ENCODE measurements around the gene SORCS2.

SORCS2 gene

DNA sequence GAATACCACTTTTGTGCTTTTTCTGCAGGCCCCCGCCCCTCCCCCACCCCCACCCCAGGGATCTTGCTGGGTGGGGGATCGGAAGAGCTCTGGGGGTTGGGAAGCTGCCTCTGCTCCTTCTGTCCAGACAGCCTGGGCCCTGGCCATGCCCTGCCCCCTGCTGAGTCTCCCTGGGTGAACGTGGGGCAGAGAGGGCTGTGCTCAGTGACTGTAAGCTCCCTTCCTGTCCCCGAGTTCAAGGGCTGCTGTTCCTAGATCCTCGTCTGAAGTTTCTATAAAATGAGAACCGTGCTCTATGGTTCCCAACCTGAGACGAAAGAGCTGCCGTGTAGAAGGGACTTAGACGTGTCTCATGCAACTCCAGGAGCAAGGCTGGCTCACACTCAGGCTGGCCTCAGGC, 105.0 kb downstream of the SORCS2 start:
- TF ChIP-seq POLR2AphosphoS5 (IDR thresholded peaks at IDR 0.05; ENCODE audit: low read depth, low read length) (no peak), TAF1 (IDR thresholded peaks at IDR 0.05; ENCODE audit: borderline replicate concordance, insufficient read depth, low read length) (no peak), FOXP2 (optimal IDR thresholded peaks at IDR 0.05; ENCODE audit: borderline replicate concordance, extremely low read depth, extremely low read length, insufficient read depth) (no peak), SIN3A (IDR thresholded peaks at IDR 0.05; ENCODE audit: borderline replicate concordance, insufficient read depth, low read length) (no peak)
- TF ChIP-seq, protein P1, sequence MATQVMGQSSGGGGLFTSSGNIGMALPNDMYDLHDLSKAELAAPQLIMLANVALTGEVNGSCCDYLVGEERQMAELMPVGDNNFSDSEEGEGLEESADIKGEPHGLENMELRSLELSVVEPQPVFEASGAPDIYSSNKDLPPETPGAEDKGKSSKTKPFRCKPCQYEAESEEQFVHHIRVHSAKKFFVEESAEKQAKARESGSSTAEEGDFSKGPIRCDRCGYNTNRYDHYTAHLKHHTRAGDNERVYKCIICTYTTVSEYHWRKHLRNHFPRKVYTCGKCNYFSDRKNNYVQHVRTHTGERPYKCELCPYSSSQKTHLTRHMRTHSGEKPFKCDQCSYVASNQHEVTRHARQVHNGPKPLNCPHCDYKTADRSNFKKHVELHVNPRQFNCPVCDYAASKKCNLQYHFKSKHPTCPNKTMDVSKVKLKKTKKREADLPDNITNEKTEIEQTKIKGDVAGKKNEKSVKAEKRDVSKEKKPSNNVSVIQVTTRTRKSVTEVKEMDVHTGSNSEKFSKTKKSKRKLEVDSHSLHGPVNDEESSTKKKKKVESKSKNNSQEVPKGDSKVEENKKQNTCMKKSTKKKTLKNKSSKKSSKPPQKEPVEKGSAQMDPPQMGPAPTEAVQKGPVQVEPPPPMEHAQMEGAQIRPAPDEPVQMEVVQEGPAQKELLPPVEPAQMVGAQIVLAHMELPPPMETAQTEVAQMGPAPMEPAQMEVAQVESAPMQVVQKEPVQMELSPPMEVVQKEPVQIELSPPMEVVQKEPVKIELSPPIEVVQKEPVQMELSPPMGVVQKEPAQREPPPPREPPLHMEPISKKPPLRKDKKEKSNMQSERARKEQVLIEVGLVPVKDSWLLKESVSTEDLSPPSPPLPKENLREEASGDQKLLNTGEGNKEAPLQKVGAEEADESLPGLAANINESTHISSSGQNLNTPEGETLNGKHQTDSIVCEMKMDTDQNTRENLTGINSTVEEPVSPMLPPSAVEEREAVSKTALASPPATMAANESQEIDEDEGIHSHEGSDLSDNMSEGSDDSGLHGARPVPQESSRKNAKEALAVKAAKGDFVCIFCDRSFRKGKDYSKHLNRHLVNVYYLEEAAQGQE (IDR thresholded peaks at IDR 0.05; ENCODE audit: insufficient read depth in 1 of 2, low read depth in 2 of 2, low read length in 2 of 2) = no peak

DNA sequence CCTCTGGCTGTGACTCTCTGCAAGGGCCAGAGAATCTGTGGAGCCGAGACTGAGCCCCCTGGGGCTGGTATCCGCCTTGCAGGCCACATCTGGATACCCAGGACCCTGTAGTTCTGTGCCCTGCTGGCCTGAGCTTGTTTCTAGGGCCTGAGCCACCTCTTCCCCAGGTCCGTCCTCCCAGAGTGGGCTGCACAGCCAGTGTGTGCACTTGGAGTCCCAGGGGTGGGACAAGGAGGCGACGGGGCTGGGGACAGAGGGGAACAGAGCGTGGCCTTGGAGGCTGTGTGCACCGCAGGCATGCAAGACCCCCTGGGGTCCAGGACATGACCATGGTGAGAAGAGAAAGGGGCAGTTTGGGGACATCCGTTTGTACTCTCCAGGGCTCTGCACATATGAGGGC, 105.5 kb downstream of the SORCS2 start:
- TF ChIP-seq FOXP2 (optimal IDR thresholded peaks at IDR 0.05; ENCODE audit: borderline replicate concordance, extremely low read depth, extremely low read length, insufficient read depth) (no peak), SIN3A (IDR thresholded peaks at IDR 0.05; ENCODE audit: borderline replicate concordance, insufficient read depth, low read length) (no peak), TAF1 (IDR thresholded peaks at IDR 0.05; ENCODE audit: borderline replicate concordance, insufficient read depth, low read length) (no peak), POLR2AphosphoS5 (IDR thresholded peaks at IDR 0.05; ENCODE audit: low read depth, low read length) (no peak)
- TF ChIP-seq, protein P1 (IDR thresholded peaks at IDR 0.05; ENCODE audit: insufficient read depth in 1 of 2, low read depth in 2 of 2, low read length in 2 of 2) = no peak

- no peak for TF ChIP-seq SIN3A (IDR thresholded peaks at IDR 0.05; ENCODE audit: borderline replicate concordance, insufficient read depth, low read length)
- TF ChIP-seq, protein P1 (IDR thresholded peaks at IDR 0.05; ENCODE audit: insufficient read depth in 1 of 2, low read depth in 2 of 2, low read length in 2 of 2) = no peak
Measured at GRCh38 chr4:7298619-7299009, 106.3 kb downstream of the SORCS2 start.

DNA sequence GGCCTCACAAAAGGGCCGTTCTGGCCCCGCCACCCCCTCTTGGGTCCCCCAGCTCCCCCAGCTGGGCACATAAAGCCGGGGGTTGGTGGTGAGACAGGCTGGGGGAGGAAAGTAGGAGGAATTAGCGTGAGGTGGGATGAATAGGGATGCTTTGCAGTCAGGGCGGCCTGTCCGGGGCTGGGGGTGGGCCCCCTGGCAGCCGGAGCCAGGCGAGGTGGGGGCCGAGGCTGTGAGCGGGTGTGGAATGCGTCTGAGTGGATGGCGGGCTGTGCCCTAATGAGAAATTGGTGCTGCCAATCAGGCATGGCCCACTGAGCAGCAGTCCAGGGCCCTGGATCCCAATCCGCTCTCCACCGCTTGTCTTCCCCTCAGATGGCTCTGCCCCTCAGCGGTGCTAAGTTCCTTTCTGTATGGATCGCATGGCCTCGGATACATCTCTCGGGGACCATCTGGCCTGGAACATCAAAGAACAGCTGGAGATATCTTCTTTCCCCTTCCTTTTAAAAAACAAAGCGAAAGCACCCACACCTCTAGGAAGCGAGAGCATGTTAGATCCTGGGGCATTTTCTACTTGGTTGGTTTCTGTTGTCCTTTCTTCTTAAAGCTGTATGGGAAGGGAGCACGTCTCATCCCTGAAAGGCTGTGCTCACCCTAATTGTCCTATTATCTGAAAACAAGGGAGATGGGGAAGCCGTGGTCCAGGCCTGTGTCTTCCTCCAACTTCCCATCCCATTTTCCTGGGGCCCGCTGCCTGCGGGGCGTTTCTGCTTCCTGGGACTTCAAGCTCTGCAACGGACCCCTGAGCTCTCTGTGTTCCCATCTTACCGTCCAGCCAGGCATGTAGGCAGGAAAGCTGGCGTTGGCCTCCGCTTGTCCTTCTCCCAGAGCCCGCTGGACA, 106.9 kb downstream of the SORCS2 start:
- TF ChIP-seq TAF1 (IDR thresholded peaks at IDR 0.05; ENCODE audit: borderline replicate concordance, insufficient read depth, low read length) (no peak), FOXP2 (optimal IDR thresholded peaks at IDR 0.05; ENCODE audit: borderline replicate concordance, extremely low read depth, extremely low read length, insufficient read depth) (no peak), SIN3A (IDR thresholded peaks at IDR 0.05; ENCODE audit: borderline replicate concordance, insufficient read depth, low read length) (no peak), POLR2AphosphoS5 (IDR thresholded peaks at IDR 0.05; ENCODE audit: low read depth, low read length) (no peak)
- TF ChIP-seq, protein P1 (IDR thresholded peaks at IDR 0.05; ENCODE audit: insufficient read depth in 1 of 2, low read depth in 2 of 2, low read length in 2 of 2) = no peak

All from PFSK-1 (cell line).